A673 (cell line): Measurements from ENCODE around the gene LYRM4. TPM values are rescaled to one million over a fixed set of nuclear protein-coding genes. Genes with fewer than 3 reads are reported as not detected.

Experiments used
- BruUV-seq: library from RNA; stranded (reverse); fragments of 400-500 nt; replicated peaks from 2 replicates; lab custom pipeline; 2021; lab: Mats Ljungman, UMichigan
- CTCF ChIA-PET: fragments of 300-600 bp; sonication (Branson Sonifier 250); formaldehyde crosslinking; loops from one replicate; lab custom pipeline; 2022; ENCODE audit warnings: antibody characterized with exemption; lab: Charles Lee
- POLR2A ChIA-PET: fragments of 300-600 bp; sonication (Branson Sonifier 250); formaldehyde crosslinking; loops from one replicate; lab custom pipeline; 2022; ENCODE audit warnings: antibody characterized with exemption; ENCODE audit not compliant: low non-redundant PET; lab: Charles Lee
- DNase-seq: peaks from one replicate; pipeline ENCODE4 v3.0.0-alpha.2; 2015; ENCODE audit warnings: low spot score
- H3K27ac ChIP-seq: fragments of 200-600 bp; sonication (generic); 2 replicates; pipeline ENCODE4 v1.5.1; 2016; ENCODE audit warnings: mixed run types, low read depth, mild to moderate bottlenecking, mixed read lengths, antibody characterized with exemption, low read length; ENCODE audit not compliant: poor library complexity, severe bottlenecking
- H3K27me3 ChIP-seq: fragments of 200-600 bp; sonication (generic); replicated peaks from 2 replicates; pipeline ENCODE4 v1.6.1; 2017; ENCODE audit warnings: mixed run types, low read depth, mild to moderate bottlenecking, mixed read lengths, antibody characterized with exemption, low read length; ENCODE audit not compliant: insufficient read depth, poor library complexity
- H3K36me3 ChIP-seq: fragments of 200-600 bp; sonication (generic); 2 replicates; pipeline ENCODE4 v1.6.1; 2016; ENCODE audit warnings: mixed run types, mild to moderate bottlenecking, mixed read lengths, antibody characterized with exemption, low read length; ENCODE audit not compliant: insufficient read depth, poor library complexity, severe bottlenecking
- H3K4me1 ChIP-seq: fragments of 200-600 bp; sonication (generic); 2 replicates; pipeline ENCODE4 v1.6.1; 2017; ENCODE audit warnings: mixed run types, mild to moderate bottlenecking, mixed read lengths, antibody characterized with exemption, low read length; ENCODE audit not compliant: insufficient read depth, poor library complexity, severe bottlenecking
- H3K4me3 ChIP-seq: fragments of 200-600 bp; sonication (generic); 2 replicates; pipeline ENCODE4 v1.5.1; 2016; ENCODE audit warnings: low read depth, mixed run types, mild to moderate bottlenecking, mixed read lengths, low read length; ENCODE audit not compliant: poor library complexity, severe bottlenecking
- H3K9me3 ChIP-seq: fragments of 200-600 bp; sonication (generic); 2 replicates; pipeline ENCODE4 v1.6.1; 2016; ENCODE audit warnings: mixed run types, low read depth, mild to moderate bottlenecking, mixed read lengths, antibody characterized with exemption, low read length; ENCODE audit not compliant: poor library complexity, severe bottlenecking
- EZH2 ChIP-seq: fragments of 200-600 bp; sonication (generic); IDR thresholded peaks from 2 replicates; pipeline ENCODE4 v1.6.1; 2017; ENCODE audit warnings: borderline replicate concordance, low read depth, mild to moderate bottlenecking, mixed read lengths, antibody characterized with exemption, low read length; ENCODE audit not compliant: poor library complexity, severe bottlenecking
- intact Hi-C: fragments of 100-400 bp; cut with micrococcal nuclease; formaldehyde crosslinking; loops from one replicate; pipeline ENCODE4 v1.10.0; 2022; ENCODE audit not compliant: unreplicated experiment
- total RNA-seq: library from RNA; stranded (reverse); gene quantifications from 2 replicates; pipeline ENCODE4 v1.2.3, GENCODE V29; 2021
- TF ChIP-seq, protein P1 (sequence below): fragments of 300-800, 200-600 bp; sonication (generic); conservative IDR thresholded peaks from 2 replicates; pipeline ENCODE4 v1.5.1; 2017; ENCODE audit warnings: low read depth, mild to moderate bottlenecking, antibody characterized with exemption, low read length, moderate library complexity, mixed read lengths

The LYRM4 gene
- total RNA-seq, 1 experiment from 2014 or later: 53.6 TPM

DNA sequence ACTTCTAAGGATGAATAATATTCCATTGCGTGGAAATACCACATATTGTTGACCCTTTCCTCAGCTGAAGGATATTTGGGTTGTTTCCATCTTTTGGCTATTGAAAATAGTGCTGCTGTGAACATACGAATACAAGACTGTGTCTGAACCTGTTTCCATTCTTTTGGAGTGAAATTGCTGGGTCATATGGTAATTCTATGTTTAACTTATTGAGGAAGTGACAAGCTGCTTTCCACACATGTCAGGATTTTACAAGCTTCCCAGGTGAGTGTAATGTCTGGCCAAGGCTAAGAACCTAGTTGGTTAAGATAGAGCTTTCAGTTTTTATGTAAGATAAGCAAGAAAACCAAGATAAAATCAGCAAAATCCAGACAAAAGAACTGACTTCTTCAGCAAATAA is 126.8 kb downstream of the LYRM4 start:
- ChIA-PET CTCF (interaction anchor here (0.7 kb wide), 1 partner anchor 77 kb away, joined by 3 read pairs; no protein-coding TSS in a partner anchor), POLR2A (no interaction called here)
- H3K9me3 ChIP-seq: no peaks in the 10 kb centered on the region
- H3K27ac ChIP-seq: no peak overlapping the region
- no peak for TF ChIP-seq EZH2
- TF ChIP-seq, protein P1, sequence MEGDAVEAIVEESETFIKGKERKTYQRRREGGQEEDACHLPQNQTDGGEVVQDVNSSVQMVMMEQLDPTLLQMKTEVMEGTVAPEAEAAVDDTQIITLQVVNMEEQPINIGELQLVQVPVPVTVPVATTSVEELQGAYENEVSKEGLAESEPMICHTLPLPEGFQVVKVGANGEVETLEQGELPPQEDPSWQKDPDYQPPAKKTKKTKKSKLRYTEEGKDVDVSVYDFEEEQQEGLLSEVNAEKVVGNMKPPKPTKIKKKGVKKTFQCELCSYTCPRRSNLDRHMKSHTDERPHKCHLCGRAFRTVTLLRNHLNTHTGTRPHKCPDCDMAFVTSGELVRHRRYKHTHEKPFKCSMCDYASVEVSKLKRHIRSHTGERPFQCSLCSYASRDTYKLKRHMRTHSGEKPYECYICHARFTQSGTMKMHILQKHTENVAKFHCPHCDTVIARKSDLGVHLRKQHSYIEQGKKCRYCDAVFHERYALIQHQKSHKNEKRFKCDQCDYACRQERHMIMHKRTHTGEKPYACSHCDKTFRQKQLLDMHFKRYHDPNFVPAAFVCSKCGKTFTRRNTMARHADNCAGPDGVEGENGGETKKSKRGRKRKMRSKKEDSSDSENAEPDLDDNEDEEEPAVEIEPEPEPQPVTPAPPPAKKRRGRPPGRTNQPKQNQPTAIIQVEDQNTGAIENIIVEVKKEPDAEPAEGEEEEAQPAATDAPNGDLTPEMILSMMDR: no peak
- DNase-seq: no peak
- no peaks in the 10 kb centered on the region for H3K36me3 ChIP-seq
- intact Hi-C loops: no loop called here
- peaks cover 15% of the 10 kb centered on the region for H3K4me1 ChIP-seq
- no peaks in the 10 kb centered on the region for H3K27me3 ChIP-seq
- no peak overlapping the region for H3K4me3 ChIP-seq
- BruUV-seq: no TSS peak

GRCh38 chr6:5132731-5133130 is 128.0 kb downstream of the LYRM4 start:
- no peaks in the 10 kb centered on the region for H3K9me3 ChIP-seq
- TF ChIP-seq, protein P1: no peak
- TF ChIP-seq EZH2: no peak
- DNase-seq: peak; percentile 54
- peaks cover 15% of the 10 kb centered on the region for H3K4me1 ChIP-seq
- CTCF ChIA-PET: interaction anchor here (0.7 kb wide), 2 partner anchors 29 to 80 kb away, joined by 3 read pairs; no protein-coding TSS in a partner anchor
- no peaks in the 10 kb centered on the region for H3K27me3 ChIP-seq
- no peak overlapping the region for H3K4me3 ChIP-seq
- no peak overlapping the region for H3K27ac ChIP-seq
- BruUV-seq: no TSS peak
- POLR2A ChIA-PET: no interaction called here
- no peaks in the 10 kb centered on the region for H3K36me3 ChIP-seq
- intact Hi-C loops: no loop called here

- Histone ChIP-seq H3K27ac (no peak overlapping the region), H3K4me1 (peaks cover 15% of the 10 kb centered on the region), H3K4me3 (no peak overlapping the region), H3K9me3 (no peaks in the 10 kb centered on the region), H3K27me3 (no peaks in the 10 kb centered on the region), H3K36me3 (no peaks in the 10 kb centered on the region)
- no TSS peak for BruUV-seq
- POLR2A ChIA-PET: no interaction called here
- TF ChIP-seq, protein P1: no peak
- no peak for TF ChIP-seq EZH2
- DNase-seq: no peak
- CTCF ChIA-PET: no interaction called here
- intact Hi-C loops: no loop called here
Observed at GRCh38 chr6:5130135-5130866, 130.4 kb downstream of the LYRM4 start.
